NB4 (cell line): Measurements from ENCODE around the gene KCNJ5.

Experiments
- MYC ChIP-seq: IDR thresholded peaks from 2 replicates; pipeline ENCODE4 v1.6.1; 2011; ENCODE audit warnings: low read depth, low read length
- POLR2A ChIP-seq: IDR thresholded peaks from 2 replicates; pipeline ENCODE4 v1.6.1; 2011; ENCODE audit warnings: mild to moderate bottlenecking; ENCODE audit not compliant: insufficient read length; ENCODE audit errors: extremely low read depth
- TF ChIP-seq, protein P1 (sequence below): IDR thresholded peaks from one replicate; pipeline ENCODE4 v1.5.1; 2012; ENCODE audit warnings: low read depth, low read length
- TF ChIP-seq, protein P2 (sequence below): IDR thresholded peaks from 2 replicates; pipeline ENCODE4 v1.6.1; 2011; ENCODE audit warnings: low read depth, low read length

DNA sequence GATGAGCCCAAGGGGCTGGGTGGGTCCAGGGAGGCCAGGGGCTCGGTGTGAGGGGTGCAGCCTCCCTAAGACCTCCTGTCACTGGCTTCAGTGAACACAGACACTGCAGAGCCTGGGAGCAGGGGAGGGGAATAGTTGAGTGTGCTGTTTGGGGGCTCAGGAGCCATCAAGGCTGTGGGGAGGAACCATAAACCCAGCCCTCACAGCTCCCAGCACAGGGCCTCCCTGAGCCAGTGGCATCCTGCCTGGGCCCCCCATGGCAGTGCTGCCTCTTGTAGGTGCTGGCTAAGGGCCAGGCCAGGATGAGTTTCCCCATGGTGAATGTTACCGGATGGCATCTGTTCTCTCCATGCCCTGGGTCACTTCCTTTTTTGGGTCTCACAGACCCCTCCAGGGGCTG, 25.5 kb downstream of the KCNJ5 start:
- TF ChIP-seq POLR2A = no peak
- TF ChIP-seq, protein P1, sequence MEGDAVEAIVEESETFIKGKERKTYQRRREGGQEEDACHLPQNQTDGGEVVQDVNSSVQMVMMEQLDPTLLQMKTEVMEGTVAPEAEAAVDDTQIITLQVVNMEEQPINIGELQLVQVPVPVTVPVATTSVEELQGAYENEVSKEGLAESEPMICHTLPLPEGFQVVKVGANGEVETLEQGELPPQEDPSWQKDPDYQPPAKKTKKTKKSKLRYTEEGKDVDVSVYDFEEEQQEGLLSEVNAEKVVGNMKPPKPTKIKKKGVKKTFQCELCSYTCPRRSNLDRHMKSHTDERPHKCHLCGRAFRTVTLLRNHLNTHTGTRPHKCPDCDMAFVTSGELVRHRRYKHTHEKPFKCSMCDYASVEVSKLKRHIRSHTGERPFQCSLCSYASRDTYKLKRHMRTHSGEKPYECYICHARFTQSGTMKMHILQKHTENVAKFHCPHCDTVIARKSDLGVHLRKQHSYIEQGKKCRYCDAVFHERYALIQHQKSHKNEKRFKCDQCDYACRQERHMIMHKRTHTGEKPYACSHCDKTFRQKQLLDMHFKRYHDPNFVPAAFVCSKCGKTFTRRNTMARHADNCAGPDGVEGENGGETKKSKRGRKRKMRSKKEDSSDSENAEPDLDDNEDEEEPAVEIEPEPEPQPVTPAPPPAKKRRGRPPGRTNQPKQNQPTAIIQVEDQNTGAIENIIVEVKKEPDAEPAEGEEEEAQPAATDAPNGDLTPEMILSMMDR = no peak
- no peak for TF ChIP-seq MYC
- TF ChIP-seq, protein P2, sequence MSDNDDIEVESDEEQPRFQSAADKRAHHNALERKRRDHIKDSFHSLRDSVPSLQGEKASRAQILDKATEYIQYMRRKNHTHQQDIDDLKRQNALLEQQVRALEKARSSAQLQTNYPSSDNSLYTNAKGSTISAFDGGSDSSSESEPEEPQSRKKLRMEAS = no peak
